Measurements from ENCODE around the gene ATG9B.

ATG9B gene

GRCh38 chr7:150974468-150975391, 49.6 kb downstream of the ATG9B start:
- Histone ChIP-seq H3K36me3 (peaks cover 19% of the 10 kb centered on the region), H3K27ac (peak overlapping the region; percentile 55), H3K27me3 (ENCODE audit: insufficient read depth, low read depth, severe bottlenecking) (no peaks in the 10 kb centered on the region), H3K9me3 (ENCODE audit: severe bottlenecking) (no peaks in the 10 kb centered on the region), H3K4me3 (ENCODE audit: low read depth, low read length) (peak overlapping the region; percentile 49)
- DNase-seq = peak; percentile 58
- TF ChIP-seq CTCF (IDR thresholded peaks at IDR 0.05; ENCODE audit: low read depth, low read length) = peak; percentile 38

- DNase-seq = no peak
- no peak for TF ChIP-seq CTCF (IDR thresholded peaks at IDR 0.05; ENCODE audit: low read depth, low read length)
- peaks cover 19% of the 10 kb centered on the region for H3K36me3 ChIP-seq
- no peaks in the 10 kb centered on the region for H3K27me3 ChIP-seq (ENCODE audit: insufficient read depth, low read depth, severe bottlenecking)
- H3K4me3 ChIP-seq (ENCODE audit: low read depth, low read length) = no peak overlapping the region
- H3K27ac ChIP-seq = no peak overlapping the region
- no peaks in the 10 kb centered on the region for H3K9me3 ChIP-seq (ENCODE audit: severe bottlenecking)
These were observed 50.5 kb downstream of the ATG9B start for GRCh38 chr7:150973571-150974451.

DNA sequence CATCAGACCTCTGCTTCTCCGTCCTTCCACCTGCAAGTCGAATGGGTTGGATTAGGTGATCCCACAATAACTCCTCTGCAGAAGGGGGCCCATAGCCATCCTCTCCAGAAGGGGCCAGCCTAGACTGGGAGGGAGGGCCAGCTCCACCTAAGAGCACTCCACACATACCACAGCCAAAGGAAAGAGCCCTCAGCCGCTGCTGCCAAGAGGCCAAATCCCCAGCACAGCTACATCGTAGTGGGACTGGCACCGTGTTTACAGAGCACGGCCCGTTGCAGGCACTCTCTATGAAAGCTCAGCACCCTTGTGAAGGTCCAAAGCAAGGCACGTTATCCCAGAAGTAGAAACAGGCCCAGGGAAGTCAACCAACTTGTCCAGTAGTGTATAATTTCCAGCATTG, 51.6 kb downstream of the ATG9B start:
- no peak for DNase-seq
- H3K9me3 ChIP-seq (ENCODE audit: severe bottlenecking) = no peaks in the 10 kb centered on the region
- no peaks in the 10 kb centered on the region for H3K27me3 ChIP-seq (ENCODE audit: insufficient read depth, low read depth, severe bottlenecking)
- H3K27ac ChIP-seq = no peak overlapping the region
- no peak overlapping the region for H3K4me3 ChIP-seq (ENCODE audit: low read depth, low read length)
- peaks cover 25% of the 10 kb centered on the region for H3K36me3 ChIP-seq
- no peak for TF ChIP-seq CTCF (IDR thresholded peaks at IDR 0.05; ENCODE audit: low read depth, low read length)

- Histone ChIP-seq H3K9me3 (ENCODE audit: severe bottlenecking) (no peaks in the 10 kb centered on the region), H3K27ac (no peak overlapping the region), H3K36me3 (peaks cover 32% of the 10 kb centered on the region), H3K27me3 (ENCODE audit: insufficient read depth, low read depth, severe bottlenecking) (no peaks in the 10 kb centered on the region), H3K4me3 (ENCODE audit: low read depth, low read length) (no peak overlapping the region)
- no peak for DNase-seq
- no peak for TF ChIP-seq CTCF (IDR thresholded peaks at IDR 0.05; ENCODE audit: low read depth, low read length)
These were observed 52.2 kb downstream of the ATG9B start for GRCh38 chr7:150972023-150972468.

DNA sequence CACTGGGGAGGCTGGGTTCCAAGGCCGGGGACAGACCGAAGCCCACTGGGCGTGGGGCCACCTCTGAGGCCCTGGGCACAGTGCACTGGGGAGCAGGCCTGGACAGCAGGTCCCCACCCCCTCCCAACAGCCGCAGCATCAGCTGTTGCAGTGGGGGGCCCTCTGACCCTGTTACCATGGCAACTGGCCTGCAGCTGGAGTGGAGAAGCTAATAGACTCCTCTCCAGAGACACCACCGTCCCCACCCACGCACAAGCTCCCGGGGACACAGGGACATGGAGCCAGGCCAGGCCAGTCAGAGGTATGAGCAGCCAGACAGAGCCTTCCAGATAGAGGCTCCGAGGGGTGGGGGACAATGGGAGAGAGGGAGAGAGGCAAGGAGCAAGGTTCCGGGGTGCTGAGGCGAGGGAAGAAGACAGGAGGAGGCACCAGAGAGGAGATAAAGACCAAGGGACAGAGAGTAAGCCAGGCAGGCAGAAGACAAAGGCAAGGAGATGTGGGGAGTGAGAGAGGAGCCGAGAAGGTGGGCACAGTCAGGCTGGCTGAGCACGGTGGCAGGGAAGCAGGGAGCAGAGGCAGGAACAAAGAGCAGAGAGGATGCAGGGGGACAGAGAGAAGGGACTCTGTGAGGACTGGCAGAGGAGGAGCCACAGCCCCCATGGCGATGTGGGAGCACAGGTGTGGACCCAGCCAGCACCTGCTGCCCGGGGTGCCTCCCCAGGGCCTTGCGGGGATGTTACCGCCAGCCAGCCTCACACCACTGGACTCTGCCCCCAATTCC, 52.9 kb downstream of the ATG9B start:
- Histone ChIP-seq H3K36me3 (peaks cover 34% of the 10 kb centered on the region), H3K27ac (no peak overlapping the region), H3K9me3 (ENCODE audit: severe bottlenecking) (no peaks in the 10 kb centered on the region), H3K4me3 (ENCODE audit: low read depth, low read length) (no peak overlapping the region), H3K27me3 (ENCODE audit: insufficient read depth, low read depth, severe bottlenecking) (no peaks in the 10 kb centered on the region)
- DNase-seq = no peak
- TF ChIP-seq CTCF (IDR thresholded peaks at IDR 0.05; ENCODE audit: low read depth, low read length) = no peak

Data from WERI-Rb-1 (cell line).